HG03039 (cell line): ENCODE measurements around the gene CHMP1A.
"Not testable (repeated sequence)": the region's sequence is repeated elsewhere in the genome, so short reads cannot be mapped to it uniquely, and the experiment has no call there.

Source experiments
- ATAC-seq: cut with Tn5 transposase; IDR thresholded peaks from one replicate; pipeline ENCODE4 v1.9.1; 2021; ENCODE audit warnings: mild to moderate bottlenecking, moderate library complexity; ENCODE audit not compliant: unreplicated experiment

CHMP1A gene

GRCh38 chr16:89661215-89661614 lies 3.7 kb upstream of the CHMP1A start:
- ATAC-seq = no peak

- no peak for ATAC-seq
Measured at GRCh38 chr16:89660146-89660545, 2.6 kb upstream of the CHMP1A start.

DNA sequence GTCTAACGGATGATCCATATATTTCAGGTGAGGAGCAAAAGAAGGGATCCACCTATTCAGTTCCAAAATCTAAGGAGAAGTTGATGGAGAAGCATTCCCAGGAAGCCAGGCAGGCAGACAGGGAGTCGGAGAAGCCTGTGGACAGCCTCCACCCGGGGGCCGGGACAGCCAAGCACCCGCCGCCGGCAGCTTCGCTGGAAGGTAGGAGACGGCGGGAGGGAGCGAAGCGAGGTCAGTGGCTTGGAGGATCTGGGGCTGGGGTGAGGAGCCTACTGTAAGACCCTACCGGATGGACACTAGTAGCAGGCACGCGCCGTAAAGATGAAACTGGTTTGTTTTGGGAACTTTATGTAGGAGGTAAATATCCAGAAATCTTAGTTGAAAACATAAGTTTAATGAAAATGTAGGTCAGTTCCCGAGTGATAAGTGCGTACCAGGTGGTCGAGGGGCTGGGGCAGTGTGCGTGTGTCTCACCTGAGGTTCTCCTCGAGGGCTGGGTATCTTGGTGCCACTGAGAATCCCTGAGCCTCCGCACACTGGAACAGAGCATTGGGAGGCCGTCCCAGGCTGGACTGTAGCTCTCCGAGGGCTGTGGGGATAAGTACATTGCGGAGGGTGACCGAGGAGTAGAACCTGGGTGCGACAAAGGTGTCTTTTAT lies 842 bp upstream of the CHMP1A start:
- ATAC-seq = no peak

- no peak for ATAC-seq
Measured at GRCh38 chr16:89656435-89657121, 930 bp downstream of the CHMP1A start.

GRCh38 chr16:89655062-89655643 lies 2.4 kb downstream of the CHMP1A start:
- no peak for ATAC-seq

DNA sequence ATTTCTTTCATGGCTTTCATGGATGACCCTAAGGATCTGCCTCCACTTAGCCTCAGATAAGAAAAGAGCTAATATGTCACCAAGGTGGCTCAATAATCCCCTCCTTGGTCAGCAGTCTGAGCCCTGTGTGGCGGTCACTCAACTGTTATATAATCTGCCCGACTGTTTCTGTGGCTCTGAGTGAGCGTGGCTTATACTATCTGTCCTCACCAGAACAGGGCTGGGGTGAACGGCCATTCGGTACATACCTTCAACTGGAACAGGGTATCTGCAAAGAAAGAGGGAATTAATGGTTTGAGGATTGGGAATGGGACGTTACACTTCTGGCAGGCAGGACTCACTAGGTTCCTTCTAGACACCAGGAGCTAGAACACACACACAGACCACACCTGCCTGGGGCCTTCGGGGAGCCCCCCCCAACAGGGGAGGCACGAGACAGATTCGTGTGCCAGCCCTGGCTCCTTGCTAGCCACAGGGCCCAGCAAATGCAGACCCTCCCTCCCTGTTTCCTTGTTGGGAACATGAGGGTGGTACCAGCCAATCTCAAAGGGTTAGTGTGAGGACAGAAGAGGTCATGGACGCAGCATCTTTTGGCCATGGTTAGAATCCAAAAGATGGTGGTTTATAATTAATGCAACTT lies 3.7 kb downstream of the CHMP1A start:
- ATAC-seq = no peak

- no peak for ATAC-seq
Measured at GRCh38 chr16:89651584-89651983, 5.9 kb downstream of the CHMP1A start.

GRCh38 chr16:89646906-89647305 lies 10.6 kb downstream of the CHMP1A start:
- ATAC-seq = no peak

DNA sequence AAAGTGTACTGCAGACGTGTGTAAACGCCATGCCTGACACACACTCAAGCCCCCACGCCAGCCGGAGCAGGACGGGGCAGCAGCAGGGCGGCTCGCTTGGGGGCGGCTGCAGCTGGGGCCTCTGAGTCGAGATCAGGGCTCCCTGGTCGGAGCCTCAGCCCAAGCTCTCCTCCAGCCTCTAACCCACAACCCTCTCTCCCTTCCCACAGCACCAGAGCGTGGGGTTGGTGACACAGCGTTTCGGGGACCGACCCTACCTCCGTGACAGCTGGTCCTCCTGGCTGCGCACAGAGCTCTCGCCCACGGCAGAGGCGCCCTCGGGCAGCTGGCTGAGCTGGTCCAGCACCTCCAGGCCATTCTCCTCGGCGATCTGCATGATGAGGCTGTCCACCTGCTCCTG lies 11.2 kb downstream of the CHMP1A start:
- no peak for ATAC-seq

GRCh38 chr16:89645122-89645521 lies 12.4 kb downstream of the CHMP1A start:
- ATAC-seq = no peak

DNA sequence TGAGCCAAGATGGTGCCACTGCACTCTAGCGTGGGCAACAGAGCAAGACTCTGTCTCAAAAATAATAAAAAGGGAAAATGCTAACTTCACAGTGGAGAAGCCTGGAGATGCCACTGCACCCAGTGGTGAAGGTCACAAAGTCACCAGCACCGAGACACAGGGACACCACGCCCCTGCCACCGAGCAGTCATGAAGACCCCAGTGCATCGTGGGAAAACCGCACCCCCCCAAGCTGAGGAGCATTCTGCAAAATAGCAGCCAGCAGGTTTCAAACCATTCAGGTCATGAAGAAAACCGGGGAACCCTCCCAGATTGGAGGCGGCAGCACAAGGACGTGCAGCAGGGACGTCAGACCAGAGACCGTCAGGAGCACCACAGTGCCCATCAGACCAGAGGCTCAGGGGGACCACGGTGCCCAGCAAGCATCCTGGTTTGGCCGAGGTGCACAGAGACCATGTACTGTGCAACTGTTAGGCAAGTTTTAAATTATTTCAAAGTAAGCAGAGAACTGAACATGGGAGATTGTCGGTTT lies 13.7 kb downstream of the CHMP1A start:
- no peak for ATAC-seq

- no peak for ATAC-seq
Measured at GRCh38 chr16:89642574-89642973, 14.9 kb downstream of the CHMP1A start.

- ATAC-seq = no peak
Measured at GRCh38 chr16:89641458-89642119, 15.9 kb downstream of the CHMP1A start.

GRCh38 chr16:89639385-89639784 lies 18.1 kb downstream of the CHMP1A start:
- no peak for ATAC-seq

GRCh38 chr16:89638455-89638854 lies 19.1 kb downstream of the CHMP1A start:
- ATAC-seq = no peak

- ATAC-seq = no peak
Measured at GRCh38 chr16:89637379-89637778, 20.1 kb downstream of the CHMP1A start.

- no peak for ATAC-seq
Measured at GRCh38 chr16:89636663-89637062, 20.8 kb downstream of the CHMP1A start.

DNA sequence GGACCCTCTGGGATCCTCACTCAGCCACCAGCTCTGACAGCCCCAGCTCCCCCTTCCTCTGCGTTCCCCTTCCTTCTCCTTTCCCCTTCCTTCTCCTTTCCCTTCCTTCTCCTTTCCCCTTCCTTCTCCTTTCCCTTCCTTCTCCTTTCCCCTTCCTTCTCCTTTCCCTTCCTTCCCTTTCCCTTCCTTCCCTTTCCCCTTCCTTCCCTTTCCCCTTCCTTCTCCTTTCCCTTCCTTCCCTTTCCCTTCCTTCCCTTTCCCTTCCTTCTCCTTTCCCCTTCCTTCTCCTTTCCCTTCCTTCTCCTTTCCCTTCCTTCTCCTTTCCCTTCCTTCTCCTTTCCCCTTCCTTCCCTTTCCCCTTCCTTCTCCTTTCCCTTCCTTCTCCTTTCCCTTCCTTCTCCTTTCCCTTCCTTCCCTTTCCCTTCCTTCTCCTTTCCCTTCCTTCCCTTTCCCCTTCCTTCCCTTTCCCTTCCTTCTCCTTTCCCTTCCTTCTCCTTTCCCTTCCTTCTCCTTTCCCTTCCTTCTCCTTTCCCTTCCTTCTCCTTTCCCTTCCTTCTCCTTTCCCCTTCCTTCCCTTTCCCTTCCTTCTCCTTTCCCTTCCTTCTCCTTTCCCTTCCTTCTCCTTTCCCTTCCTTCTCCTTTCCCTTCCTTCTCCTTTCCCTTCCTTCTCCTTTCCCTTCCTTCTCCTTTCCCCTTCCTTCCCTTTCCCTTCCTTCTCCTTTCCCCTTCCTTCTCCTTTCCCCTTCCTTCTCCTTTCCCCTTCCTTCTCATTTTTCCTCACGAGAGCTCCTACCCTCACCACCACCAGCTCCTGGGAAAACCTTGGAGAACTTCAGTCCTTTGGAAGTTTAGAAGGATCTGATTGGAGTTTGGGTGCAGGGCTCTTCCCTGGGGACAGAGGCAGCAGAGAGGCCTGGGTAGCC lies 22.8 kb downstream of the CHMP1A start:
- not testable (repeated sequence) for ATAC-seq

DNA sequence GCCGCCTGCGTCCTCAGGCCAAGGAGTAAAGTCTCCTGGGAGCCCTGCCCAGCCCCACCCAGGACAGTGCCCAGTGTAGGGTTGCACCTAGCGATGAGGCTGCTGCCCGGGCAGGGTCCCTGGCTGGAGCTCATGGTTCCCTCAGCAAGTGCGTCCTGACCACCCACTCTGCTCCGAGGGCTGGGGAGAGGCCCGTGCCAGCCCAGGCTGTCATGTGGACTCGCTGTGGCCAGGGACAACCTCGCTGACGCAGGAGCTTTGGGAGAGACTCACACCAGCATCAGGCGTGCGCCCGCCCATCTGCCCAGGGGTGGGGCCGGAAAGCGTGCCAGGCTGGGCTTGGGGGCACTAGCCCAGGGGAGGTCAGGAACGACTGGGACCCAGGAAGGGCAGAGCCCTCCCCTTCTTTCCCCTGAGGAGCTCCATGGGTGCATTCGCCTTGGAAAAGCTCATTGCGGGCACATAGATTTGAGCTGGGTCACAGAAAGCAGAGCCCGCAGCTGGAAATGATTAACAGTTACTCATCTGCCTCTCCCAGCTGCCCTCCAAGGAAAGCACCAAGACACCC lies 24.4 kb downstream of the CHMP1A start:
- ATAC-seq = no peak
